ENCODE measurements around the gene AGTPBP1.

- TF ChIP-seq POLR2AphosphoS5 (IDR thresholded peaks at IDR 0.05; ENCODE audit: low read depth, low read length) = no peak
- TF ChIP-seq, protein P1, sequence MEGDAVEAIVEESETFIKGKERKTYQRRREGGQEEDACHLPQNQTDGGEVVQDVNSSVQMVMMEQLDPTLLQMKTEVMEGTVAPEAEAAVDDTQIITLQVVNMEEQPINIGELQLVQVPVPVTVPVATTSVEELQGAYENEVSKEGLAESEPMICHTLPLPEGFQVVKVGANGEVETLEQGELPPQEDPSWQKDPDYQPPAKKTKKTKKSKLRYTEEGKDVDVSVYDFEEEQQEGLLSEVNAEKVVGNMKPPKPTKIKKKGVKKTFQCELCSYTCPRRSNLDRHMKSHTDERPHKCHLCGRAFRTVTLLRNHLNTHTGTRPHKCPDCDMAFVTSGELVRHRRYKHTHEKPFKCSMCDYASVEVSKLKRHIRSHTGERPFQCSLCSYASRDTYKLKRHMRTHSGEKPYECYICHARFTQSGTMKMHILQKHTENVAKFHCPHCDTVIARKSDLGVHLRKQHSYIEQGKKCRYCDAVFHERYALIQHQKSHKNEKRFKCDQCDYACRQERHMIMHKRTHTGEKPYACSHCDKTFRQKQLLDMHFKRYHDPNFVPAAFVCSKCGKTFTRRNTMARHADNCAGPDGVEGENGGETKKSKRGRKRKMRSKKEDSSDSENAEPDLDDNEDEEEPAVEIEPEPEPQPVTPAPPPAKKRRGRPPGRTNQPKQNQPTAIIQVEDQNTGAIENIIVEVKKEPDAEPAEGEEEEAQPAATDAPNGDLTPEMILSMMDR (IDR thresholded peaks at IDR 0.05) = no peak
- TF ChIP-seq USF2 (IDR thresholded peaks at IDR 0.05; ENCODE audit: borderline replicate concordance, low read depth, low read length) = no peak
- no peak for TF ChIP-seq ELF1 (IDR thresholded peaks at IDR 0.05)
- no peak for TF ChIP-seq ZBTB33 (IDR thresholded peaks at IDR 0.05; ENCODE audit: borderline replicate concordance, low read depth)
- TF ChIP-seq JUND (IDR thresholded peaks at IDR 0.05) = no peak
- TF ChIP-seq TEAD4 (IDR thresholded peaks at IDR 0.05; ENCODE audit: borderline replicate concordance, insufficient read depth) = no peak
- TF ChIP-seq MAX (IDR thresholded peaks at IDR 0.05; ENCODE audit: low read depth) = no peak
- no peak for TF ChIP-seq YY1 (IDR thresholded peaks at IDR 0.05; ENCODE audit: low read depth)
- no peak for TF ChIP-seq SMC3 (IDR thresholded peaks at IDR 0.05; ENCODE audit: low read depth, low read length)
- no peak for TF ChIP-seq TAF1 (IDR thresholded peaks at IDR 0.05; ENCODE audit: borderline replicate concordance, low read depth, low read length)
- TF ChIP-seq MEF2A (IDR thresholded peaks at IDR 0.05; ENCODE audit: borderline replicate concordance, low read depth) = no peak
- TF ChIP-seq RFX5 (IDR thresholded peaks at IDR 0.05; ENCODE audit: low read length) = no peak
Measured at GRCh38 chr9:85541876-85542275, 199.9 kb downstream of the AGTPBP1 start.

Measured in SK-N-SH (cell line).